Gastroesophageal sphincter (tissue), 4 donors: ENCODE results near the gene DCTN2. TPM values are rescaled to one million over a fixed set of nuclear protein-coding genes. Genes with fewer than 3 reads are reported as not detected.
"Not testable (repeated sequence)": the region's sequence is repeated elsewhere in the genome, so short reads cannot be mapped to it uniquely, and the experiment has no call there.

ENCODE experiments used
- ATAC-seq: fragments of 150-250 bp; one replicate; pipeline ENCODE4 v1.9.1; 2016; ENCODE audit warnings: mild to moderate bottlenecking, moderate library complexity
- H3K27ac ChIP-seq, 4 donors: fragments of 200-600 bp; sonication (generic) in 3 of 4; 1 replicate in 3 of 4; 2 replicates in 1 of 4; pipeline ENCODE4 v1.5.1; 2016 to 2019
- H3K27me3 ChIP-seq: fragments of 200-600 bp; sonication (generic); one replicate; pipeline ENCODE4 v1.5.1; 2019
- H3K36me3 ChIP-seq, 2 donors: fragments of 200-600 bp; sonication (generic); one replicate each; pipeline ENCODE4 v1.5.1; 2019; ENCODE audit warnings: control low read depth in 1 of 2
- H3K4me1 ChIP-seq, 3 donors: fragments of 200-600 bp; sonication (generic); 1 replicate in 2 of 3; 2 replicates in 1 of 3; pipeline ENCODE4 v1.5.1; 2016 to 2019; ENCODE audit warnings: control low read depth in 2 of 3
- H3K4me3 ChIP-seq, 2 donors: fragments of 200-600 bp; sonication (generic); one replicate each; pipeline ENCODE4 v1.5.1; 2019; ENCODE audit warnings: mild to moderate bottlenecking in 1 of 2, moderate library complexity in 1 of 2
- H3K9me3 ChIP-seq, 3 donors: fragments of 200-600 bp; sonication (generic); one replicate each; pipeline ENCODE4 v1.5.1; 2017 to 2019; ENCODE audit warnings: control low read depth in 2 of 3
- CTCF ChIP-seq, 4 experiments: fragments of 200-600 bp in 2 of 4; fragments of 450-650 bp in 2 of 4; sonication (generic) in 1 of 4; IDR thresholded peaks; one replicate each; pipeline ENCODE4 v1.5.1; 2017 to 2019; ENCODE audit warnings: antibody characterized with exemption in 4 of 4, mild to moderate bottlenecking in 2 of 4, moderate library complexity in 2 of 4
- EP300 ChIP-seq: sonication (generic); formaldehyde crosslinking; IDR thresholded peaks from one replicate; pipeline ENCODE4 v1.6.1; 2017; ENCODE audit warnings: antibody characterized with exemption, mild to moderate bottlenecking
- POLR2A ChIP-seq, 2 donors: fragments of 450-650 bp; IDR thresholded peaks; one replicate each; pipeline ENCODE4 v1.6.1; 2017; ENCODE audit warnings: antibody characterized with exemption in 2 of 2, mild to moderate bottlenecking in 2 of 2, moderate library complexity in 1 of 2
- POLR2AphosphoS5 ChIP-seq: sonication (generic); formaldehyde crosslinking; IDR thresholded peaks from one replicate; pipeline ENCODE4 v1.6.1; 2017; ENCODE audit warnings: antibody characterized with exemption
- WGBS, 2 donors: methylation state at CpG; one replicate each; pipeline ENCODE4 v1.1.5; 2018; ENCODE audit warnings: low coverage in 1 of 2; 5-methylcytosine and 5-hydroxymethylcytosine counted together
- total RNA-seq, 4 donors: library from RNA; depleted of rRNA; stranded (reverse); fragments of >200 nt; gene quantifications; one replicate each; pipeline ENCODE4 v1.1.0, GENCODE V29; 2016

Gene DCTN2
- total RNA-seq, 4 donors from 2014 or later, result 138 to 204 (median 182) TPM

GRCh38 chr12:57500213-57500612, 46.8 kb downstream of the DCTN2 start:
- Histone ChIP-seq H3K4me1 (no peaks in the 10 kb centered on the region), H3K9me3 (no peaks in the 10 kb centered on the region), H3K36me3 (peaks cover 0 to 99% of the 10 kb centered on the region in 2 donors), H3K4me3 (no peak overlapping the region), H3K27me3 (no peaks in the 10 kb centered on the region), H3K27ac (no peak overlapping the region)
- WGBS, 2 donors, result 92 to 96% methylated on average over 5 of the region's 11 CpGs
- ATAC-seq, result no peak
- TF ChIP-seq POLR2AphosphoS5, result no peak
- TF ChIP-seq CTCF (IDR thresholded peaks at IDR 0.05), result no peak
- TF ChIP-seq POLR2A (IDR thresholded peaks at IDR 0.05), result no peak

DNA sequence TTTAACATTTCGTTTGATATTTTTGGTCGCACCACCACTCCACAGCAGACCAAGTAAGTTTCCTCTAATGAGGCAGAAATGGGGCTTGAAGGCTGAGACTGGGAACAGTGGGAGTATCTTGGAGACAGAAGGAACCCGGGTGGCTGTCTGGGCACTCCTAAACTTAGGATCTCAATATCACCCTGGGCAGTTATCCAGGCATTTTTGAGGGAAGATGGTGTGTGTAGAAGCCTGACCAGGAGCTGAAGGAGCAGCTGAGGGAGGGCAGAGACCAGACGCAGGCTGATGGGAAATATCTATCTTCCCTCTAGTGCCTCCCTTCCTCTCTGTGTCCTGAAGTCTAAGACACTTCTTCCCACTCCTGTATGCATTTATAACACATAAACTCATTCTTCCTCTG, 48.4 kb downstream of the DCTN2 start:
- WGBS, 2 donors, result 76% methylated on average over 3 of the region's 4 CpGs; no CpG with 5 or more reads in 1 of the 2 donors
- Histone ChIP-seq H3K36me3 (peaks cover 0 to 92% of the 10 kb centered on the region in 2 donors), H3K9me3 (no peaks in the 10 kb centered on the region), H3K27ac (no peak overlapping the region), H3K4me3 (no peak overlapping the region), H3K4me1 (no peaks in the 10 kb centered on the region), H3K27me3 (no peaks in the 10 kb centered on the region)
- TF ChIP-seq POLR2AphosphoS5 (no peak), CTCF (IDR thresholded peaks at IDR 0.05) (no peak), EP300 (no peak), POLR2A (IDR thresholded peaks at IDR 0.05) (no peak)
- no peak for ATAC-seq

DNA sequence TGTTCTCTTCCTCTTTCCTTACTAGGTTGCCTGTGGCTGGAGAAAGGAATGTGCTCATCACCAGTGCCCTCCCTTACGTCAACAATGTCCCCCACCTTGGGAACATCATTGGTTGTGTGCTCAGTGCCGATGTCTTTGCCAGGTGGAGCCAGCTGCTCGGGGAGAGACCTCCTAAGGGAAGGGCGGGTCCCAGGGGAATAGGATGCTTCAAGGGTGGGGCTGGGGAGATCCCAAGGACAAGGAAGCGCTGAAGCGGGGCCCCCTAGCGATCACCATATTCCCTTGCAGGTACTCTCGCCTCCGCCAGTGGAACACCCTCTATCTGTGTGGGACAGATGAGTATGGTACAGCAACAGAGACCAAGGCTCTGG, 48.9 kb downstream of the DCTN2 start:
- Histone ChIP-seq H3K4me1 (no peaks in the 10 kb centered on the region), H3K36me3 (peaks cover 0 to 87% of the 10 kb centered on the region in 2 donors), H3K4me3 (no peak overlapping the region), H3K27ac (no peak overlapping the region), H3K9me3 (no peaks in the 10 kb centered on the region), H3K27me3 (no peaks in the 10 kb centered on the region)
- WGBS, 2 donors, result 80% methylated on average over 2 of the region's 9 CpGs; no CpG with 5 or more reads in 1 of the 2 donors
- no peak for ATAC-seq
- no peak for TF ChIP-seq POLR2A (IDR thresholded peaks at IDR 0.05)
- no peak for TF ChIP-seq EP300
- TF ChIP-seq POLR2AphosphoS5, result no peak
- no peak for TF ChIP-seq CTCF (IDR thresholded peaks at IDR 0.05)

GRCh38 chr12:57497223-57498131, 49.5 kb downstream of the DCTN2 start:
- Histone ChIP-seq H3K4me1 (no peaks in the 10 kb centered on the region), H3K9me3 (no peaks in the 10 kb centered on the region), H3K27ac (no peak overlapping the region), H3K27me3 (no peaks in the 10 kb centered on the region), H3K36me3 (peaks cover 0 to 85% of the 10 kb centered on the region in 2 donors), H3K4me3 (no peak overlapping the region)
- TF ChIP-seq CTCF (IDR thresholded peaks at IDR 0.05), result no peak
- TF ChIP-seq POLR2A (IDR thresholded peaks at IDR 0.05), result no peak
- no peak for TF ChIP-seq EP300
- TF ChIP-seq POLR2AphosphoS5, result no peak
- 83 to 86% methylated on average over 9 to 12 of the region's 12 CpGs for WGBS, 2 donors
- no peak for ATAC-seq

DNA sequence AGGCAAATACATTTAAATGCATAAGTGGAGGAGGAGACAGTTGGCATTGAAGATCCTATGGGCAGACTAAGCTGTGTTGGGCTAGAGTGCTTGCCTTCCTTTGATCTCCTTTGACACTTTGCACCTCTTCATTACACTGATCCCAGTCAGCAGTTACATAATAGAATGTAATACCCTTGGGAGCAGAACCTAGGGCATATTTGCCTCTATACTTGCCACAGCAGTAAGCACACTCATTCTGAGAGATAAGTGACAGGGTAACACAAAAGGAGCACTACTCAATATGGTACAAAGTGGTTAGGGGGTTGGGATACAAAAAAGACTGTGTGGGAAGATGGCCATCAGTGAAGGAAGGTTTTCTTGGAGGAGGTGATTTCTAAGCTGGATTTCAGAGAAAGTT, 50.2 kb downstream of the DCTN2 start:
- TF ChIP-seq POLR2AphosphoS5 (no peak), EP300 (no peak), CTCF (IDR thresholded peaks at IDR 0.05) (no peak), POLR2A (IDR thresholded peaks at IDR 0.05) (no peak)
- peaks cover 0 to 85% of the 10 kb centered on the region in 2 donors for H3K36me3 ChIP-seq

GRCh38 chr12:57495051-57495701, 51.8 kb downstream of the DCTN2 start:
- H3K4me3 ChIP-seq, ATAC-seq, H3K4me1 ChIP-seq, H3K27me3 ChIP-seq, H3K9me3 ChIP-seq, H3K27ac ChIP-seq: not testable (repeated sequence)
- WGBS, 2 donors, result no CpG with 5 or more reads among the region's 48 CpGs
- peaks cover 0 to 85% of the 10 kb centered on the region in 2 donors for H3K36me3 ChIP-seq

More for the DNA sequence above, 50.2 kb downstream of the DCTN2 start:
- Histone ChIP-seq H3K4me3 (no peak overlapping the region), H3K27me3 (no peaks in the 10 kb centered on the region), H3K4me1 (no peaks in the 10 kb centered on the region), H3K9me3 (no peaks in the 10 kb centered on the region), H3K27ac (no peak overlapping the region)
- no peak for ATAC-seq
